HG03457 (cell line): ENCODE results near the gene ZBTB7A.
"Not testable (repeated sequence)": the region's sequence is repeated elsewhere in the genome, so short reads cannot be mapped to it uniquely, and the experiment has no call there.

Experiments
- ATAC-seq: cut with Tn5 transposase; IDR thresholded peaks from one replicate; pipeline ENCODE4 v1.9.1; 2021; ENCODE audit warnings: moderate number of reproducible peaks; ENCODE audit not compliant: unreplicated experiment

ZBTB7A gene

GRCh38 chr19:4018775-4019504 is 47.8 kb downstream of the ZBTB7A start:
- ATAC-seq: no peak

GRCh38 chr19:4018140-4018613 is 48.5 kb downstream of the ZBTB7A start:
- ATAC-seq: no peak

DNA sequence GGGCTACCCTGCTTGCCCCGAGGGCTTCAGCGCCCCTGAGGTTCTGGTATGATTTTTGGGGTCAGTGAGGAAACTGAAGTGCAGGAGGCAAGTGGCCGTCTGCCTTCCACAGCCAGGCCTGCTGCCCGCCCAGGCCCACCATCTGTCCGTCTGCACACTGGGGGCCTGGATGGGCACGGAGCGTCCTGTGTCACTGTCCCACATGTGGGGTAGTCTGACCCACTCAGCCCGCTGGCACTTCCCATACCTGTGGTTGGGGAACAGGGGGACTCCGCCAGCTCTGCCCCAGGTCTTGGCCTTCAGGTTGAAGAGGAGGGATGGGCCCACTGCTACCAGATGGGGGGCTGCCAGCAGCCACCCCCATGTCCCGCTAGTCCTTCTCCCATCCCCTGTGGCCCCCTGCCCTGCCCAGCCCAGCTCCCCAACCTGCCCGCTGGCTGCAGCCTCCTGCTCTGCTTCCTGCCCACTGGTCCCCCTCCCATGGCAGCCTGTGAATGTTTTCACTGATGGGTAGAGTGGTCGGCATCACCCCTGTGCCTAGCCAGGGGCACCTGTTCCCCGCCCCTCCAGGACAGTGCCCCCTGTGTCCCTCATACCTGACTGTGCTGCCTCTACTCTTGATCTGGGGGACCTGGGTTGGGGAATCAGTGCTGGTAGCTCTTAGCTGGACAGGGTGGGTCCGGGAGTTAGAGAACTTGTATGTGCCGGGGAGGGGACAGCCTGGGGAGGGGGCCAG is 49.6 kb downstream of the ZBTB7A start:
- no peak for ATAC-seq

GRCh38 chr19:4016486-4016885 is 50.2 kb downstream of the ZBTB7A start:
- ATAC-seq: no peak

GRCh38 chr19:4015705-4016402 is 50.8 kb downstream of the ZBTB7A start:
- no peak for ATAC-seq

- no peak for ATAC-seq
These were observed 51.9 kb downstream of the ZBTB7A start for GRCh38 chr19:4014541-4015491.

DNA sequence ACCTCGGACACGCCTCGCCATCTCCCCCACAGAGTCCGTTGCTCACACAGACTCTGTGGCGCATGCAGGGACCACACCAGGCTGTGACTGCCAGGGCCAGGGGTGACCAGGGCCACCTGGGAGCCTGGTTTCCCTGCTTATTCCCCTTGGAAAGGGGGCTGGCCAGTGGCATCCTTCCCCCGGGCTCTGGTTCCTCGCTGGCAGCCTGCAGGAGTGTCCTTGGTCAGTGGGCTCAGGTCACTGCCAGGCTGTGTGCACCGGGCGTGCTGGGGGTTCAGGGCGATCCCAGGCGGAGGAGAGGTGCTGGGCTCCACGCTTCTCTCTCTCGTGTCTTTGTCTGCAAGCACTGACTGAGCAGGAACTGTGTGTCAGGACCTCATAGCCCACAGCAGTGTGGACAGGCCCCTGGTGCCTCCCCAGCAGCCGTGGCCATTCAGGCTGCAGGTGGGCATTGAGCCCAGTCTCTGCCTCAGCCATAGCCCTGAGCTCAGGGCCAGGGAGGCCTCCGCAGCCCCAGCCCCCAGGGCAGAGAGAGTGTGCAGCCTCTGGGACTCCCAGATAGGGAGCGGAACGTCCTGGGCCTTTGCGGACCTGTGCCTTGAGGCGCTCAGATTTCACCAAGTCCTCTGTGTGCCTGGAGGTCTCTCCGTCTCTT is 52.7 kb downstream of the ZBTB7A start:
- ATAC-seq: no peak

DNA sequence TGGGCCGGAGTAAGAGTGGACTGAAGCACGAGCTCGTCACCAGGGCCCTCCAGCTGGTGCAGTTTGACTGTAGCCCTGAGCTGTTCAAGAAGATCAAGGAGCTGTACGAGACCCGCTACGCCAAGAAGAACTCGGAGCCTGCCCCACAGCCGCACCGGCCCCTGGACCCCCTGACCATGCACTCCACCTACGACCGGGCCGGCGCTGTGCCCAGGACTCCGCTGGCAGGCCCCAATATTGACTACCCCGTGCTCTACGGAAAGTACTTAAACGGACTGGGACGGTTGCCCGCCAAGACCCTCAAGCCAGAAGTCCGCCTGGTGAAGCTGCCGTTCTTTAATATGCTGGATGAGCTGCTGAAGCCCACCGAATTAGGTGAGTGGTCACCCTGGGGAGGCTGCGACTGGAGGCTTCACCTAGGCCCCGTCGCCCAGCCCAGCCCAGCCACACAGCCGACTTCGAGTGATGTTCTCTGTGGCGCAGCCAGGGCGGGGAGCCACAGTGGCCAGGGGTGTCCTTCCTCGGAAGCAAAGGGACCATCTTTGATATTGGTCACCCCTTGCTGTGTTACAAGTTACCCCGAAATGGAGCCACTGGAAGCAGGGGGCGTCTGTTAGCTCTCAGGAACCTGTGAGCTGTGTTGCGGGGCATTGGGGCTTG is 53.6 kb downstream of the ZBTB7A start:
- ATAC-seq: no peak

GRCh38 chr19:4012092-4012974 is 54.4 kb downstream of the ZBTB7A start:
- no peak for ATAC-seq

DNA sequence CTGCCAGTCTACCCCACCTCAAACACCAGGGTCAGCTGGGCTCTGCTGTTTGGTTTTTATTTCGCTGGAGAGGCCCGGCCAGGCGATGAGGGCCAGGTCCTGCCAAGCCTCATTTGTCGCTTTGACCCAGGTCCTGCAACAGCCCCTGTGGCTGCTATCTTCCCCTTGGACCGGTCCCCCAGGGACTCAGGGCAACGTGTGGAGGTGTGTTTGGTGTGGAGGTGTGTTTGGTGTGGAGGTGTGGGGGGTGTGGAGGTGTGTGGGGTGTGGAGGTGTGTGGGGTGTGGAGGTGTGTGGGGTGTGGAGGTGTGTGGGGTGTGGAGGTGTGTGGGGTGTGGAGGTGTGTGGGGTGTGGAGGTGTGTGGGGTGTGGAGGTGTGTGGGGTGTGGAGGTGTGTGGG is 55.3 kb downstream of the ZBTB7A start:
- not testable (repeated sequence) for ATAC-seq

- ATAC-seq: no peak
These were observed 55.9 kb downstream of the ZBTB7A start for GRCh38 chr19:4010808-4011110.

- no peak for ATAC-seq
These were observed 56.5 kb downstream of the ZBTB7A start for GRCh38 chr19:4009990-4010807.

DNA sequence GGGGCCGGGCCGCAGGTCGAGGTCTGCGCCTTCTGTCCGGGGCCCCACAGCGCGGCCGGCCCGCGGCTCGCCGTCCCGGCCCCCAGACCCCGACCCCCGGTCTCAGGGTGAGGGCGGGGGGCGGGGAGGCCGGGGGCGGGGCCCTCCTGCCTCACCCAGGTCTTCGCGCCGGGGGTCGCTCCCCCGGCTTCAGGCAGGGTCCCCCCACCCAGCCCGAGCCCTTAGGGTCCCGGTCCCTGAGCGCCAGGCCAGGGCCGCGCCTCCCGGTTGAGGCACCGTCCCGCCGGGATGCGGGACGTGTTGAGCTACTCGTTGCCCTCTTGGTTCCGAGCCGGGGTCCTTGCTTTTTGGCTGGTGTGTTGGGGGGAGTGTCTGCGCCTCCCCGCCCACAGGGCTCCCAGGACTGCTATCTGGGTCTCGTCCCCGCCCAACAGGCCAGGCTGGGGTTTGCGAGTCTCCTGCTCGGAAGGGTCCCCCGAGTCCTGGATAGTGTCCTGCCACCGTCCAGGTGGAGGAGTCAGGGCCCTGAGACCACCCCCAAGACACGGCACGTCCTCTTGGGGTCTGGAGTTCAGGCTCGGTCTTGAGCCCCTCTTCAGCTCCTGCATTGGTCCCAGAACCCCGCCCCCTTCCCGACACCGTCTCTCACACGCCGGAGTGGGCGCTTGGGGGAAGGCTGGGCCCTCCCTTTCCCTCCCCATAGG is 58.7 kb downstream of the ZBTB7A start:
- no peak for ATAC-seq

DNA sequence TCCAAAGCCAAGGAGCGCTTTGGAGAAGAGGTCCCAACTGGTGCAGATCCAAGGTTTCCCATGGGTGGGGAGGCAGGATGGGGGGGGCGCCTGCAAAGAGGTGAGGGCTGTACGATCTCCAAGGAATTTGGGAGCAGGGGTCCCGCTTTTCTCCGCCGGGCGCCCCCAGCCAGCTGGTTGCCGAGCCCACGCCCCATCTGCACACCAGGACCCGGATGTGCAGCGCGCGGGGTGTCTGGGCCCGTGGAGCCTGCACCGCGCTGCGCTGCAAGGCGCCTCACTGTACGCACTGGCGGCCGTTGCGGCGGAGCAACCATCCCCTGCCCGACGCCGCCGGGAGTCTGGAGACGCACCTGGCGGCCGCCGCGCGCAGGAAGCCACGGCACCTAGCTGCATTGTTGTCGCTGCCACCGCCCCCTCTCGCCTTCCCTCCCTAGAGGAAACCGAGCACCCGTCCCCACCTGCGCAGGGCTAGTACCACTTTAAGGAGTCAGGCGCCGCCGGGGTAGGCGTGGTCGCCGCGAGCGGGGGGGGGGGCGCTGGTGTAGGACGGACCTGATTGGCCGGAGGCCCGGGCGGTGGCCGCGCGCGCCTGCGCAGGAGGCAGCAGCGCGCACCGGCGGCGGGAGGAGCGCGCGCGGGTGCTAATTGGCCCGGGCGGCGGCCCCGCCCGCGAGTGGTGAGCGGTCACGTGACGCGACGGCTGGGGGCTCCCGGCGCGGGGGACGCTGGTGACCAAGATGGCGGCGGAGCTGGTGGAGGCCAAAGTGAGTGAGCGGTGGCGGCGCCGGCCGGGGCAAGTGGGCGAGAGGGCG is 59.5 kb downstream of the ZBTB7A start, which contains the start of gene PIAS4:
Gene PIAS4 (plus strand): TSS at position 716 of the 815 bp plus-strand sequence. CDS start 25 bp downstream, at position 741.
- peak; percentile 59 for ATAC-seq

GRCh38 chr19:4005436-4005835 is 61.3 kb downstream of the ZBTB7A start:
- ATAC-seq: not testable (repeated sequence)

DNA sequence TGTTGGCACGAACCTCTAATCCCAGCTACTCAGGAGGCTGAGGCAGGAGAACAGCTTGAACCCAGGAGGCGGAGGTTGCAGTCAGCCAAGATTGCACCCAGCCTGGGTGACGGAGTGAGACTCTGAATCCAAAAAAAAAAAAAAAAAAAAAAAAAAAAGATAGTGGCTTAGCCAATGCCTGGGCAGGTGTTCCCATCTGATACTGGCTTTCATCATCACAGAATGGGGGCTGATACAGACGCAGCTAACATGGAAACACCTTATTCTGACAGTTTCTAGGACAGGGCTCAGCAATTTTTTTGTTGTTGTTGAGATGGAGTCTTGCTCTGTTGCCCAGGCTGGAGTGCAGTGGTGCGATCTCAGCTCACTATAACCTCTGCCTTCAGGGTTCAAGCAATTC is 65.9 kb downstream of the ZBTB7A start:
- ATAC-seq: not testable (repeated sequence)
